ENCODE measurements around the gene ARMC9.

GRCh38 chr2:231244382-231245248 lies 46.2 kb downstream of the ARMC9 start:
- TF ChIP-seq CTCF (IDR thresholded peaks at IDR 0.05) = no peak
- peak in 1 of 3 donors; percentile 48 for TF ChIP-seq POLR2AphosphoS5 (IDR thresholded peaks at IDR 0.05)
- no peak for TF ChIP-seq POLR2A (IDR thresholded peaks at IDR 0.05)
- TF ChIP-seq EP300 (IDR thresholded peaks at IDR 0.05; ENCODE audit: low read depth) = no peak
